ENCODE data around the gene IGF2BP1. TPM values are rescaled to one million over a fixed set of nuclear protein-coding genes. Genes with fewer than 3 reads are reported as not detected.
"Not testable (repeated sequence)": the region's sequence is repeated elsewhere in the genome, so short reads cannot be mapped to it uniquely, and the experiment has no call there.

Gene IGF2BP1
- total RNA-seq, 2 donors from 2014 or later: 0.96 TPM; not detected in 1

GRCh38 chr17:49078248-49078647, 81.1 kb downstream of the IGF2BP1 start:
- no peak for DNase-seq
- intact Hi-C loops (cut with DNase I): loop anchor here (10.0 kb wide), 1 partner anchor 63 kb away; no protein-coding TSS in a partner anchor
- H3K9ac ChIP-seq (ENCODE audit: low read depth in 2 of 2, low read length in 2 of 2): no peak overlapping the region
- no peaks in the 10 kb centered on the region for H3K36me3 ChIP-seq
- H3K4me1 ChIP-seq: no peaks in the 10 kb centered on the region
- no peaks in the 10 kb centered on the region for H3K27me3 ChIP-seq
- no peak overlapping the region for H3K27ac ChIP-seq
- TF ChIP-seq, protein P1, sequence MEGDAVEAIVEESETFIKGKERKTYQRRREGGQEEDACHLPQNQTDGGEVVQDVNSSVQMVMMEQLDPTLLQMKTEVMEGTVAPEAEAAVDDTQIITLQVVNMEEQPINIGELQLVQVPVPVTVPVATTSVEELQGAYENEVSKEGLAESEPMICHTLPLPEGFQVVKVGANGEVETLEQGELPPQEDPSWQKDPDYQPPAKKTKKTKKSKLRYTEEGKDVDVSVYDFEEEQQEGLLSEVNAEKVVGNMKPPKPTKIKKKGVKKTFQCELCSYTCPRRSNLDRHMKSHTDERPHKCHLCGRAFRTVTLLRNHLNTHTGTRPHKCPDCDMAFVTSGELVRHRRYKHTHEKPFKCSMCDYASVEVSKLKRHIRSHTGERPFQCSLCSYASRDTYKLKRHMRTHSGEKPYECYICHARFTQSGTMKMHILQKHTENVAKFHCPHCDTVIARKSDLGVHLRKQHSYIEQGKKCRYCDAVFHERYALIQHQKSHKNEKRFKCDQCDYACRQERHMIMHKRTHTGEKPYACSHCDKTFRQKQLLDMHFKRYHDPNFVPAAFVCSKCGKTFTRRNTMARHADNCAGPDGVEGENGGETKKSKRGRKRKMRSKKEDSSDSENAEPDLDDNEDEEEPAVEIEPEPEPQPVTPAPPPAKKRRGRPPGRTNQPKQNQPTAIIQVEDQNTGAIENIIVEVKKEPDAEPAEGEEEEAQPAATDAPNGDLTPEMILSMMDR (IDR thresholded peaks at IDR 0.05): no peak
- no peak overlapping the region for H3K4me3 ChIP-seq
- H3K9me3 ChIP-seq: no peaks in the 10 kb centered on the region

DNA sequence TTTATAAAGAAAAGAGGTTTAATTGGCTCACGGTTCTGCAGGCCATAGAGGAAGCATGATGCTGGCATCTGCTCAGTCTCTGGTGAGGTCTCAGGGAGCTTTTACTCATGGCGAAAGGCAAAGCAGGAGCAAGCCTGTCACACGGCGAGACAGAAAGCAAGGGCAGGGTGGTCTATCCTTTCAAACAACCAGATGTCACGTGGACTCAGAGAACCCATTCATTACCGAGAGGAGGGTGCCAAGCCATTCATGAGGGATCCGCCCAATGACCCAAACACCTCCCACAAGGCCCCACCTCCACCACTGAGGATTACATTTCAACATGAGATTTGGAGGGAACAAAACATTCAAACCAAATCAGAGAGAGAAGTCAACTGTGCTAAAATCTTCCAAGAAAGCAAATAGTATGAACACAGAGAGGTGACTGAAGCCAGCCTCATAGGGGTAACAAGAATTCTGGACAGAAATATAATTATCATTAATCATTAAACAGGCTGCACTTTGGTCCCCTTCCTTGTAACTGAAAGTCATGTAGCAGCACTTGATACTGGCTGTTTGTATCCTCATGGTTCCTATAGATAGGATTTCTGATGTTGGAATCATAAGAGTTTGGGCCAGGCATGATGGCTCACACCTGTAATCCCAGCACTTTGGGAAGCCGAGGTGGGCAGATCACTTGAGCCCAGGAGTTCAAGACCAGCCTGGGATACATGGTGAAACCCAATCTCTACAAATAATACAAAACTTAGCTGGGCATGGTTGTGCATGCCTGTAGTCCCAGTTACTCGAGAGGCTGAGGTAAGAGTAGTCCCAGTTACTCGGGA, 82.9 kb downstream of the IGF2BP1 start:
- H3K4me1 ChIP-seq: no peaks in the 10 kb centered on the region
- H3K27me3 ChIP-seq: no peaks in the 10 kb centered on the region
- DNase-seq: no peak
- H3K9ac ChIP-seq (ENCODE audit: low read depth in 2 of 2, low read length in 2 of 2): no peak overlapping the region
- intact Hi-C loops (cut with DNase I): loop anchor here (10.0 kb wide), 1 partner anchor 65 kb away; no protein-coding TSS in a partner anchor
- no peaks in the 10 kb centered on the region for H3K9me3 ChIP-seq
- H3K36me3 ChIP-seq: no peaks in the 10 kb centered on the region
- TF ChIP-seq, protein P1 (IDR thresholded peaks at IDR 0.05): no peak
- H3K27ac ChIP-seq: no peak overlapping the region
- H3K4me3 ChIP-seq: no peak overlapping the region

- no peak overlapping the region for H3K27ac ChIP-seq
- intact Hi-C loops (cut with DNase I): no loop called here
- H3K4me1 ChIP-seq: no peaks in the 10 kb centered on the region
- no peak overlapping the region for H3K4me3 ChIP-seq
- H3K9ac ChIP-seq (ENCODE audit: low read depth in 2 of 2, low read length in 2 of 2): no peak overlapping the region
- no peaks in the 10 kb centered on the region for H3K9me3 ChIP-seq
- H3K27me3 ChIP-seq: no peaks in the 10 kb centered on the region
- DNase-seq: no peak
- TF ChIP-seq, protein P1 (IDR thresholded peaks at IDR 0.05): no peak
- H3K36me3 ChIP-seq: no peaks in the 10 kb centered on the region
Measured at GRCh38 chr17:49082231-49082630, 85.0 kb downstream of the IGF2BP1 start.

DNA sequence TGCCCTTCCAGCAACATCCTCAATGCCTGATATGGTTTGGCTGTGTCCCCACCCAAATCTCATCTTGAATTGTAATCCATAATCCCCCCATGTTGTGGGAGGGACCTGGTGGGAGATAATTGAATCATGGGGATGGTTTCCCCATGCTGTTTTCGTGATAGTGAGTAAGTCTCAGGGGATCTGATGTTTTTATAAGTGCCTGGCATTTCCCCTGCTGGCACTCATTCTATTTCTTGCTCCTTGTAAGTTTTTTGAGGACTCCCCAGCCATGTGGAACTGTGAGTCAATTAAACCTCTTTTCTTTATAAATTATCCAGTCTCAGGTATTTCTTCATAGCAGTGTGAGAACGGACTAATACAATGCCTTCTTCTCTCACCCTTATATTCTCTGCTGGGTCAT, 87.9 kb downstream of the IGF2BP1 start:
- H3K27me3 ChIP-seq; H3K27ac ChIP-seq; DNase-seq; H3K9ac ChIP-seq (ENCODE audit: low read depth in 2 of 2, low read length in 2 of 2); H3K36me3 ChIP-seq; H3K4me1 ChIP-seq; intact Hi-C loops (cut with DNase I); H3K4me3 ChIP-seq; H3K9me3 ChIP-seq: not testable (repeated sequence)

DNA sequence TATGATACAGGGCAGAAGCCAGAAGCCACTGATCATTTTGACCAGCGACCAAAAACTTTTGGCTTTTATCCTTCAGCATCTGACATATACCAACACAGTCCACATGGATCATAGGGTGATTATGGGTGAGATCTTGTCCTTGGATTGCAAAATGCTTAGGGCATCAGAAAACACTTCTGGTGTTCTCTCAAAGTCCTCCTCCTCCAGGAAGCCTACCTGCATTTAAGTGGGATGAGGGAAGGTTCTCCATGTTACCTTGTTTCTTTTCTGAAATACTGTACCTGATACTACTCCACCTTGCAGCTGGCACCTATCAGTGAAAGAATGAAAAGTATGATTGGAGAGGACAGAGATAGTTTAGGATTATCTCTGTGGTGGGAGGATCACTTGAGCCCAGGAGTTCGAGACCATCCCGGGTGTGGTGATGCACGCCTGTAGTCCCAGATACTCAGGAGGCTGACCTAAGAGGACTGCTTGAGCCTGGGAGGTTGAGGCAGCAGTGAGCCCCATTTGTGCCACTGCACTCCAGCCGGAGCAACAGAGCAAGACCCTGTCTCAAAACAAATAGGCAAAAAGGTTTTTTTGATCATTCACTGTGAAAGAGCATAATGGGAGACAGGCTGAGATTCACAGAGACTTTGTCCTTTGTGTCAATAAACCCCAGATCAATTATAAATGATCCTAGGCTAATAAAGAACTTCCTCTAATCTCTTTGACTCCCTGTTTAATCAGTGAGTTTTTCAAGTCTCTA, 88.6 kb downstream of the IGF2BP1 start:
- no peaks in the 10 kb centered on the region for H3K4me1 ChIP-seq
- no peak for DNase-seq
- TF ChIP-seq, protein P1 (IDR thresholded peaks at IDR 0.05): no peak
- H3K36me3 ChIP-seq: no peaks in the 10 kb centered on the region
- H3K27me3 ChIP-seq: no peaks in the 10 kb centered on the region
- H3K27ac ChIP-seq: no peak overlapping the region
- no peaks in the 10 kb centered on the region for H3K9me3 ChIP-seq
- no peak overlapping the region for H3K9ac ChIP-seq (ENCODE audit: low read depth in 2 of 2, low read length in 2 of 2)
- no peak overlapping the region for H3K4me3 ChIP-seq
- intact Hi-C loops (cut with DNase I): no loop called here

DNA sequence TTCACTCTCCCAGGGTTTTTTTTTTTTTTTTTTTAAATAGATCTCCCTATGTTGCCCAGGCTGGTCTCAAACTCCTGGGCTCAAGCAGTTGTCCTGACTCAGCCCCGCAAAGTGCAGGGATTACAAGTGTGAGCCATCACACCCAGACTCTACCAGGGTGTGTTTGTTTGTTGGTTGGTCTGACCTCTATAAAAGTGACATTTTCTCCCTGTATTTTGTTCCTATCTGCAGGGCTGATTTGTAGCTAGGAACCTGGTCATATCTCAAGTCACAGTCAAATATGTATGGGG, 89.1 kb downstream of the IGF2BP1 start:
- H3K27me3 ChIP-seq: no peaks in the 10 kb centered on the region
- TF ChIP-seq, protein P1 (IDR thresholded peaks at IDR 0.05): no peak
- H3K36me3 ChIP-seq: no peaks in the 10 kb centered on the region
- no peak overlapping the region for H3K4me3 ChIP-seq
- DNase-seq: no peak
- no peak overlapping the region for H3K9ac ChIP-seq (ENCODE audit: low read depth in 2 of 2, low read length in 2 of 2)
- H3K4me1 ChIP-seq: no peaks in the 10 kb centered on the region
- H3K27ac ChIP-seq: no peak overlapping the region
- no peaks in the 10 kb centered on the region for H3K9me3 ChIP-seq
- intact Hi-C loops (cut with DNase I): no loop called here
